Lower lobe of right lung (tissue), 2 donors: ENCODE results near the gene SNRPE. TPM values are rescaled to one million over a fixed set of nuclear protein-coding genes. Genes with fewer than 3 reads are reported as not detected.

Experiments
- ATAC-seq, 2 donors: fragments of 200-7000 bp; cut with Tn5 transposase; one replicate each; pipeline ENCODE4 v1.9.1; 2020 to 2022; ENCODE audit warnings: mild to moderate bottlenecking in 2 of 2, moderate library complexity in 2 of 2
- DNase-seq: peaks from one replicate; pipeline ENCODE4 v3.0.0-alpha.2; 2020
- H3K27ac ChIP-seq: fragments of 200-600 bp; one replicate; pipeline ENCODE4 v1.8.0; 2022
- H3K27me3 ChIP-seq: fragments of 200-600 bp; one replicate; pipeline ENCODE4 v1.8.0; 2022; ENCODE audit warnings: low read depth
- H3K36me3 ChIP-seq: fragments of 200-600 bp; one replicate; pipeline ENCODE4 v1.8.0; 2022; ENCODE audit warnings: mild to moderate bottlenecking
- H3K4me1 ChIP-seq: fragments of 200-600 bp; one replicate; pipeline ENCODE4 v1.8.0; 2022
- H3K4me3 ChIP-seq: fragments of 200-600 bp; one replicate; pipeline ENCODE4 v1.8.0; 2022; ENCODE audit warnings: mild to moderate bottlenecking
- H3K9me3 ChIP-seq: fragments of 200-600 bp; one replicate; pipeline ENCODE4 v1.8.0; 2022
- CTCF ChIP-seq: fragments of 200-600 bp; IDR thresholded peaks from one replicate; pipeline ENCODE4 v1.8.0; 2022; ENCODE audit warnings: antibody characterized with exemption, mild to moderate bottlenecking
- intact Hi-C: fragments of 100-400 bp; cut with DNase I; formaldehyde crosslinking; loops from one replicate; pipeline ENCODE4 v1.11.0; 2022
- total RNA-seq: library from RNA; stranded (reverse); fragmentation: NEBNext Ultra II Directional; extraction: Animal tissue kit (Norgen Biotek cat#: 25700); gene quantifications from one replicate; pipeline ENCODE4 v1.2.1, GENCODE V29; 2021
- donor health status: DM: no; HTN: yes; CAD: no; lungs with severe emphysema.

SNRPE gene
- total RNA-seq, 1 donor from 2014 or later: 51.8 TPM

DNA sequence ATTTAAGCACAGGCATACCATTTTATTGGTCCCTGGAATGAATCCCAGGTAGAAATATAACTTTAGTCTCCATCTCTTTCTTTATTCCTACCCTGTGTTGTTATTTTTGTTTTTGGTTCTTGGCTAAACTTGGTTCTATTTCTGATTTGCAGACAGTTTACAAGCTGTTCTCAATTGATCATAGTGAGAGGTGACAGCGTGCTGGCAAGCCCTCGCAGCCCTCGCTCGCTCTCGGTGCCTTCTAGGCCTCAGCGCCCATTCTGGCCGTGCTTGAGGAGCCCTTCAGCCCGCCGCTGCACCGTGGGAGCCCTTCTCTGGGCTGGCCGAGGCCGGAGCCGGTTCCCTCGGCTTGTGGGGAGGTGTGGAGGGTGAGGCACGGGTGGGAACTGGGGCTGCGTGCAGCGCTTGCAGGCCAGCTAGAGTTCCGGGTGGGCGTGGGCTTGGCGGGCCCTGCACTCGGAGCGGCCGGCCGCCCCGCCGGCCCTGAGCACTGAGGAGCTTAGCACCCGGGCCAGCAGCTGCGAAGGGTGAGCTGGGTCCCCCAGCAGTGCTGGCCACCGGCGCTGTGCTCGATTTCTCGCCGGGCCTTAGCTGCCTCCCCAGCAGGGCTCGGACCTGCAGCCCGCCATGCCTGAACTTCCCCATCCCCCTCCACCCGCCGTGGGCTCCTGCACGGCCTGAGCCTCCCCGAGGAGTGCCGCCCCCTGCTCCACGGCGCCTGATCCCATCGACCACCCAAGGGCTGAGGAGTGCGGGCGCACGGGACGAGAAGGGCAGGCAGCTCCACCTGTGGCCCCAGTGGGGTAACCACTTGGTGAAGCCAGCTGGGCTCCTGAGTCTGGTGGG, 38.7 kb downstream of the SNRPE start:
- DNase-seq (no peak), ATAC-seq (no peak)
- Histone ChIP-seq H3K4me1 (no peaks in the 10 kb centered on the region), H3K27me3 (no peaks in the 10 kb centered on the region), H3K27ac (no peak overlapping the region), H3K4me3 (no peak overlapping the region), H3K9me3 (no peaks in the 10 kb centered on the region), H3K36me3 (no peaks in the 10 kb centered on the region)
- TF ChIP-seq CTCF: no peak
- intact Hi-C loops: no loop called here

GRCh38 chr1:203901581-203901980, 40.2 kb downstream of the SNRPE start:
- no peak for TF ChIP-seq CTCF
- DNase-seq: no peak
- intact Hi-C loops: no loop called here
- no peak for ATAC-seq
- H3K36me3 ChIP-seq: no peaks in the 10 kb centered on the region
- no peaks in the 10 kb centered on the region for H3K9me3 ChIP-seq
- H3K27me3 ChIP-seq: no peaks in the 10 kb centered on the region
- no peak overlapping the region for H3K27ac ChIP-seq
- H3K4me1 ChIP-seq: no peaks in the 10 kb centered on the region
- no peak overlapping the region for H3K4me3 ChIP-seq

GRCh38 chr1:203905275-203905674, 43.9 kb downstream of the SNRPE start:
- intact Hi-C loops: no loop called here
- ATAC-seq (no peak), DNase-seq (no peak)
- Histone ChIP-seq H3K36me3 (no peaks in the 10 kb centered on the region), H3K4me3 (no peak overlapping the region), H3K27ac (no peak overlapping the region), H3K4me1 (no peaks in the 10 kb centered on the region), H3K27me3 (no peaks in the 10 kb centered on the region), H3K9me3 (no peaks in the 10 kb centered on the region)
- TF ChIP-seq CTCF: no peak

DNA sequence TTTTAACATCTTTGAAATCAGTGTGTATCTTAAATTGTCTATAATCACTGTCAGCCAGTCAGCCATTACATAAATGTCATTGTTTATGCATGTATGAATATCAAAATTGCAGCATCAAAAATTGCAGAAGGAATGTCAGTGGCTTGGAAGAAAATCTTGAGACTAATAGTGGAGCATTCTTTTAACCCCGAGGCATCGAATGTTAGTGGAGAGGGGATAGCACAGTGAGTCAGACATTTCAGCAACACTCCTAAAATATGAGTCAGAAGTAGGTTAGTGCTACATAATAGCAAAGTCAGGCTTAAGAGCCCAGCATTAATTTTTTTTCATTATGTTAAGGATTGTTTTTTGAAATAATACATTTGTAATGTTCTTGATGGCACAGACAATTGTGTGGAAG, 45.5 kb downstream of the SNRPE start:
- Histone ChIP-seq H3K36me3 (no peaks in the 10 kb centered on the region), H3K9me3 (no peaks in the 10 kb centered on the region), H3K4me3 (no peak overlapping the region), H3K27me3 (no peaks in the 10 kb centered on the region), H3K27ac (no peak overlapping the region), H3K4me1 (no peaks in the 10 kb centered on the region)
- TF ChIP-seq CTCF: no peak
- ATAC-seq (no peak), DNase-seq (no peak)
- intact Hi-C loops: no loop called here

GRCh38 chr1:203907901-203908300, 46.5 kb downstream of the SNRPE start:
- Histone ChIP-seq H3K27me3 (no peaks in the 10 kb centered on the region), H3K9me3 (no peaks in the 10 kb centered on the region), H3K4me3 (no peak overlapping the region), H3K4me1 (no peaks in the 10 kb centered on the region), H3K36me3 (no peaks in the 10 kb centered on the region), H3K27ac (no peak overlapping the region)
- no peak for ATAC-seq
- intact Hi-C loops: no loop called here
- TF ChIP-seq CTCF: no peak
- DNase-seq: no peak
